Kidney epithelial cell (primary cell): ENCODE measurements around the gene PRR5L. TPM values are rescaled to one million over a fixed set of nuclear protein-coding genes. Genes with fewer than 3 reads are reported as not detected.

ENCODE experiments used
- DNase-seq: peaks from one replicate; pipeline ENCODE4 v3.0.0-alpha.2; 2010; ENCODE audit warnings: low read depth
- H3K27me3 ChIP-seq: 2 replicates; pipeline ENCODE4 v1.6.0; 2011; ENCODE audit warnings: low read length; ENCODE audit not compliant: control insufficient read depth, insufficient read depth
- H3K36me3 ChIP-seq: 2 replicates; pipeline ENCODE4 v1.5.1; 2011; ENCODE audit warnings: low read length; ENCODE audit not compliant: control insufficient read depth, insufficient read depth
- H3K4me3 ChIP-seq: 2 replicates; pipeline ENCODE4 v1.5.1; 2011; ENCODE audit warnings: low read depth, mild to moderate bottlenecking, control low read depth, low read length
- CTCF ChIP-seq: IDR thresholded peaks from 2 replicates; pipeline ENCODE4 v1.5.1; 2011; ENCODE audit warnings: mild to moderate bottlenecking, moderate library complexity, low read length, control low read depth, inconsistent platforms; ENCODE audit not compliant: insufficient read depth, poor library complexity, severe bottlenecking
- total RNA-seq: library from RNA; depleted of rRNA; stranded (reverse); fragments of >200 nt; gene quantifications from 2 replicates; pipeline ENCODE4 v1.2.3, GENCODE V29; 2015

The PRR5L gene
- total RNA-seq, 1 donor from 2014 or later = 15.9 TPM

- H3K4me3 ChIP-seq = no peak overlapping the region
- no peaks in the 10 kb centered on the region for H3K36me3 ChIP-seq
- TF ChIP-seq CTCF = no peak
- H3K27me3 ChIP-seq = no peaks in the 10 kb centered on the region
- no peak for DNase-seq
Measured at GRCh38 chr11:36352922-36353321, 56.8 kb downstream of the PRR5L start.

GRCh38 chr11:36354221-36355003 lies 58.3 kb downstream of the PRR5L start:
- Histone ChIP-seq H3K27me3 (no peaks in the 10 kb centered on the region), H3K36me3 (no peaks in the 10 kb centered on the region), H3K4me3 (no peak overlapping the region)
- TF ChIP-seq CTCF = no peak
- DNase-seq = no peak

GRCh38 chr11:36356201-36356600 lies 60.1 kb downstream of the PRR5L start:
- no peak for DNase-seq
- TF ChIP-seq CTCF = no peak
- no peaks in the 10 kb centered on the region for H3K36me3 ChIP-seq
- H3K27me3 ChIP-seq = no peaks in the 10 kb centered on the region
- no peak overlapping the region for H3K4me3 ChIP-seq

- Histone ChIP-seq H3K36me3 (no peaks in the 10 kb centered on the region), H3K27me3 (no peaks in the 10 kb centered on the region), H3K4me3 (no peak overlapping the region)
- TF ChIP-seq CTCF = no peak
- no peak for DNase-seq
Measured at GRCh38 chr11:36357831-36358230, 61.7 kb downstream of the PRR5L start.

- no peak for DNase-seq
- Histone ChIP-seq H3K27me3 (no peaks in the 10 kb centered on the region), H3K36me3 (no peaks in the 10 kb centered on the region), H3K4me3 (no peak overlapping the region)
- TF ChIP-seq CTCF = no peak
Measured at GRCh38 chr11:36358436-36358835, 62.3 kb downstream of the PRR5L start.

- Histone ChIP-seq H3K27me3 (no peaks in the 10 kb centered on the region), H3K36me3 (no peaks in the 10 kb centered on the region), H3K4me3 (no peak overlapping the region)
- TF ChIP-seq CTCF = no peak
- DNase-seq = no peak
Measured at GRCh38 chr11:36360318-36360717, 64.2 kb downstream of the PRR5L start.
